MCF 10A (cell line): ENCODE measurements around the gene TTC7B. TPM values are rescaled to one million over a fixed set of nuclear protein-coding genes. Genes with fewer than 3 reads are reported as not detected.

Experiments
- BruUV-seq: library from RNA; stranded (reverse); fragments of 400-500 nt; replicated peaks from 2 replicates; lab custom pipeline; 2021; lab: Mats Ljungman, UMichigan
- CTCF ChIA-PET: fragments of 300-600 bp; sonication (Branson Sonifier 250); formaldehyde crosslinking; extraction: SDS; loops from one replicate; lab custom pipeline; 2021; ENCODE audit warnings: antibody characterized with exemption, inconsistent platforms; lab: Yijun Ruan, JAX
- POLR2A ChIA-PET: fragments of 300-600, 350-650 bp; sonication (Branson Sonifier 250); formaldehyde crosslinking; extraction: SDS; loops from one replicate; lab custom pipeline; 2020; ENCODE audit warnings: antibody characterized with exemption, inconsistent platforms; lab: Yijun Ruan, JAX
- DNase-seq: peaks from one replicate; pipeline ENCODE4 v3.0.0-alpha.2; 2018; ENCODE audit not compliant: unreplicated experiment
- H3K27ac Mint-ChIP-seq: one replicate; pipeline ENCODE4 v1.8.0; 2022; ENCODE audit warnings: mild to moderate bottlenecking, low read depth, mixed read lengths; ENCODE audit not compliant: unreplicated experiment
- H3K27me3 Mint-ChIP-seq: one replicate; pipeline ENCODE4 v1.8.0; 2022; ENCODE audit warnings: mixed read lengths; ENCODE audit not compliant: insufficient read depth, unreplicated experiment
- H3K36me3 Mint-ChIP-seq: one replicate; pipeline ENCODE4 v1.8.0; 2022; ENCODE audit warnings: mild to moderate bottlenecking, moderate library complexity, mixed read lengths; ENCODE audit not compliant: insufficient read depth, unreplicated experiment
- H3K4me1 Mint-ChIP-seq: one replicate; pipeline ENCODE4 v1.8.0; 2022; ENCODE audit warnings: mixed read lengths; ENCODE audit not compliant: insufficient read depth, unreplicated experiment
- H3K4me3 Mint-ChIP-seq: one replicate; pipeline ENCODE4 v1.8.0; 2022; ENCODE audit warnings: mild to moderate bottlenecking, moderate library complexity, mixed read lengths; ENCODE audit not compliant: unreplicated experiment
- H3K9me3 Mint-ChIP-seq: one replicate; pipeline ENCODE4 v1.8.0; 2022; ENCODE audit warnings: mixed read lengths; ENCODE audit not compliant: unreplicated experiment
- CTCF ChIP-seq: fragments of 200-600 bp; IDR thresholded peaks from one replicate; pipeline ENCODE4 v1.8.0; 2022; ENCODE audit warnings: antibody characterized with exemption, mild to moderate bottlenecking; ENCODE audit not compliant: unreplicated experiment
- intact Hi-C: fragments of 100-400 bp; cut with micrococcal nuclease; formaldehyde crosslinking; loops from 2 replicates; pipeline ENCODE4 v1.14.1; 2022
- total RNA-seq: library from RNA; stranded (reverse); gene quantifications from 2 replicates; pipeline ENCODE4 v1.2.3, GENCODE V29; 2022

The TTC7B gene
- total RNA-seq, 1 experiment from 2014 or later, result 31.1 TPM

DNA sequence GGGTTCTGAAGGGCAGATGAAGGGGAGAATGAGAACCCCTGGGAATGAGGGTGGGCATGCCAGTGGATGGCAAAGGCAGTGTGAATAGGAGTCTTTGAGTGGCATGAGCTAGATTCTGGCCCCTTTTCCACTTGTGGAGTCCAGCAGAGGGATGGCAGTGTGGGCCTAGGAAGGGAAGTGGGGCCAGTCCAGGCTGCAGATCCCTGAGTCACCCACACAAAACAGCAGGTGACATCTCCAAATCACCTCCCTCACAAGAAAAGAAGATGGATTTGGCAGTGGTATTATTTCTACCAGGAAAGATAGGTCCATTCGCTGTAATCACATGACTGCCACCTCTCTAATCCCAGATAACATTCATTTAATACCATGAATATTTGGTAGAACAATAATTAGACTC lies 151.3 kb downstream of the TTC7B start:
- CTCF ChIA-PET, result no interaction called here

DNA sequence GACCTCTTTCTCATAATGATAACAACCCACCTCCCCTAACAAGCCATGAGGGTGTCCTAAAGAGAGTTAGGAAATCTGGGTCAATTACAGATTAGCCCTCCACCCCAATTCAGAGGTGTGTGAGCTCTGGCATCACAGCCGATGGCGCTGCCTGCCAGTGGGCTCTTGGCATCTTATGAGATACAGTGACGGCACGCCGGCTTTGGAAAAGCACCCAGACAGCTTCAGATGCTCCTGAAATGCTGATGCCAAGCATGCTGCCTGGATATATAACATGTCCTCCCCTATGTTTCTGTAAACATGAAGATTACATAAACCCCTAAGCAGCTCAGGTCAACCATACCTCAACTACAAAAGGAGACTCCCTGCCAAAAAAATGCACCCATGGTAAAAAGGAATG lies 152.6 kb downstream of the TTC7B start:
- ChIA-PET POLR2A (interaction anchor here (0.6 kb wide), 1 partner anchor 13 kb away, joined by 3 read pairs; no protein-coding TSS in a partner anchor), CTCF (no interaction called here)
- H3K4me1 Mint-ChIP-seq, result no peaks in the 10 kb centered on the region
- H3K36me3 Mint-ChIP-seq, result no peaks in the 10 kb centered on the region
- H3K27ac Mint-ChIP-seq, result no peak overlapping the region
- H3K27me3 Mint-ChIP-seq, result no peaks in the 10 kb centered on the region
- no peaks in the 10 kb centered on the region for H3K9me3 Mint-ChIP-seq
- DNase-seq, result no peak
- H3K4me3 Mint-ChIP-seq, result no peak overlapping the region
- BruUV-seq, result no TSS peak
- no peak for TF ChIP-seq CTCF
- intact Hi-C loops, result no loop called here

More for the DNA sequence above, 151.3 kb downstream of the TTC7B start:
- H3K4me1 Mint-ChIP-seq, result no peaks in the 10 kb centered on the region
- no peak overlapping the region for H3K4me3 Mint-ChIP-seq
- no TSS peak for BruUV-seq
- POLR2A ChIA-PET, result no interaction called here
- DNase-seq, result no peak
- H3K27me3 Mint-ChIP-seq, result no peaks in the 10 kb centered on the region
- H3K9me3 Mint-ChIP-seq, result no peaks in the 10 kb centered on the region
- intact Hi-C loops, result no loop called here
- no peaks in the 10 kb centered on the region for H3K36me3 Mint-ChIP-seq
- no peak for TF ChIP-seq CTCF
- H3K27ac Mint-ChIP-seq, result no peak overlapping the region

DNA sequence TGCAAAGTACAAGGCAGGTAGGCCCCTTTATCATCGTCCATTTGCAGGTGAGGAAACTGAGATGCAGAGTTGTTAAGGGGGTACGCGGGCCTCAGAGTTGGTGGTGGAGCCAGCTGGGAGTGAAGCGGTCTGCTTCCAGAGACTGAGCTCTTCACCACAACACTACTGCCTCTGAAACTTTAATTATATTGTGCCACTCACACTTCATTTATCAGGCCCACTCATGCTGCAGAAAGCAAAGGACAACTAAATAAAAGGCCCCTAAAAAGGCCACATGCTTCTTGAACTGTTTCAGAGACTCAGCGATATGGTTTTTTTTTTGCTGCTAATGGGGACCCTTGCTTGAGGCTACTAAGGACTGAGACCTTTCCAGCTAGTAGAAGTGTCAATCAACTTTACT lies 153.1 kb downstream of the TTC7B start:
- intact Hi-C loops, result no loop called here
- no peaks in the 10 kb centered on the region for H3K36me3 Mint-ChIP-seq
- DNase-seq, result no peak
- H3K4me1 Mint-ChIP-seq, result no peaks in the 10 kb centered on the region
- H3K27ac Mint-ChIP-seq, result no peak overlapping the region
- no peaks in the 10 kb centered on the region for H3K27me3 Mint-ChIP-seq
- POLR2A ChIA-PET, result interaction anchor here (0.6 kb wide), 1 partner anchor 14 kb away, joined by 3 read pairs; no protein-coding TSS in a partner anchor
- no peak for TF ChIP-seq CTCF
- BruUV-seq, result no TSS peak
- no peak overlapping the region for H3K4me3 Mint-ChIP-seq
- CTCF ChIA-PET, result no interaction called here
- H3K9me3 Mint-ChIP-seq, result no peaks in the 10 kb centered on the region

DNA sequence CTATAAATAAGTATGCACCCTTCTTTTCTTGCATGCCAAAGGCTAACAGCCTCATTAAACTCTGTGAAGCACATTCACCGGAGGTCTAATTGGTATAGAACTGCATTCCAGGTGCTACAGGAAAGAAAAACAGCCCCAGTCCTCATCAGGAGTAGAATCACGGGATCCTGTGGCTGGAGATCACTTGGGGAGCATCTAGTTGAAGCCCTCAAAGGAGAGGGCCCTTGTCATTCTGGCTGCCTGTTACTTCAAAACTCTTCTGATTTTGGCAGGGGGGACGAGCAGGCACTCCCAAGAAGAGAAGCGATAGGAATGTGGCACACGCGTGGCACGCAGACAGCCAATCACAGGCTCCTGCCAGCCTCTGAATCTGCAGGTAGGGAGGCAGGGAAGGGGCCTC lies 154.4 kb downstream of the TTC7B start:
- Mint-ChIP-seq H3K4me3 (no peak overlapping the region), H3K9me3 (no peaks in the 10 kb centered on the region), H3K27ac (no peak overlapping the region), H3K27me3 (no peaks in the 10 kb centered on the region), H3K36me3 (no peaks in the 10 kb centered on the region), H3K4me1 (no peaks in the 10 kb centered on the region)
- ChIA-PET CTCF (interaction anchor here (0.6 to 1.1 kb wide), 2 partner anchors 14 to 480 kb away, joined by 3 read pairs; no protein-coding TSS in a partner anchor), POLR2A (interaction anchor here (1.0 kb wide), 1 partner anchor 97 kb away, joined by 4 read pairs; no protein-coding TSS in a partner anchor)
- intact Hi-C loops, result no loop called here
- DNase-seq, result no peak
- TF ChIP-seq CTCF, result no peak
- no TSS peak for BruUV-seq
